Measurements from ENCODE around the gene TMEM86B. TPM values are rescaled to one million over a fixed set of nuclear protein-coding genes. Genes with fewer than 3 reads are reported as not detected.

Gene TMEM86B
- total RNA-seq, 4 donors from 2014 or later: 1.8 to 7.9 (median 2.4) TPM; not detected in 1

DNA sequence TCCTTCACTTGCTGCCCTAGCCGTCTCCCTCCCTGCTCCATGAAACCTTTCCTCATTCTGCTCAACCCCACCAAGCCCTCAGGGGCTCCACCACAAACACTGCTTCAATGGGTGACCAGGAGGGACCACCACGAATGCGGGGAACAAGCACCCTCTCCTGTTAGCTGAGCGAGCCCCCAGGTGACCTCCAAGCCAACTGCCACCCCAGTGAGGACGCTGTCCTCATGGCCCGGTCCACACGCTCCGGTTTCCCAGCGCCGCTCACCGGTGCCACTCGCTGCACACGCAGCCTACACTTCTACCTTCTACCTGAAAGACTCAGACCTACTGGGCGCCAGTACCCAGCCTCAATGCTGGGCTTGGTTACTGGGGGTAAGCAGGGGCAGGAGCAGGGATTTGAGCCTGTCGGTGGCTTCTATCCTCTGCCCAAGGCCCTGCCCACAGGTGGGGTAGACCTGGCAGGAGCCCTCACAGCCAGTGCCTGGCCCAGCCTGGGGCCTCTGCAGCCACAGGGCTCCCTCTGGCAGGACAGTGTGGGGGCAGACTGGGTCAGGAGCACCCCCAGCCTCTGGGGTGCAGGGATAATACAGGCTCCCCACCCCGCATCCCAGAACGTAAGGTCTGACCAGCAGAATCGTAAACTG is 704 bp upstream of the TMEM86B start:
- Histone ChIP-seq H3K27me3 (no peaks in the 10 kb centered on the region), H3K36me3 (no peaks in the 10 kb centered on the region), H3K9me3 (no peaks in the 10 kb centered on the region), H3K4me1 (no peaks in the 10 kb centered on the region), H3K27ac (no peak overlapping the region), H3K4me3 (no peak overlapping the region)
- no peak for DNase-seq
- TF ChIP-seq, protein P1, sequence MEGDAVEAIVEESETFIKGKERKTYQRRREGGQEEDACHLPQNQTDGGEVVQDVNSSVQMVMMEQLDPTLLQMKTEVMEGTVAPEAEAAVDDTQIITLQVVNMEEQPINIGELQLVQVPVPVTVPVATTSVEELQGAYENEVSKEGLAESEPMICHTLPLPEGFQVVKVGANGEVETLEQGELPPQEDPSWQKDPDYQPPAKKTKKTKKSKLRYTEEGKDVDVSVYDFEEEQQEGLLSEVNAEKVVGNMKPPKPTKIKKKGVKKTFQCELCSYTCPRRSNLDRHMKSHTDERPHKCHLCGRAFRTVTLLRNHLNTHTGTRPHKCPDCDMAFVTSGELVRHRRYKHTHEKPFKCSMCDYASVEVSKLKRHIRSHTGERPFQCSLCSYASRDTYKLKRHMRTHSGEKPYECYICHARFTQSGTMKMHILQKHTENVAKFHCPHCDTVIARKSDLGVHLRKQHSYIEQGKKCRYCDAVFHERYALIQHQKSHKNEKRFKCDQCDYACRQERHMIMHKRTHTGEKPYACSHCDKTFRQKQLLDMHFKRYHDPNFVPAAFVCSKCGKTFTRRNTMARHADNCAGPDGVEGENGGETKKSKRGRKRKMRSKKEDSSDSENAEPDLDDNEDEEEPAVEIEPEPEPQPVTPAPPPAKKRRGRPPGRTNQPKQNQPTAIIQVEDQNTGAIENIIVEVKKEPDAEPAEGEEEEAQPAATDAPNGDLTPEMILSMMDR (IDR thresholded peaks at IDR 0.05): no peak
- TF ChIP-seq POLR2A (IDR thresholded peaks at IDR 0.05): no peak
- intact Hi-C loops (cut with DNase I; ENCODE audit: low total_unique reads): no loop called here

DNA sequence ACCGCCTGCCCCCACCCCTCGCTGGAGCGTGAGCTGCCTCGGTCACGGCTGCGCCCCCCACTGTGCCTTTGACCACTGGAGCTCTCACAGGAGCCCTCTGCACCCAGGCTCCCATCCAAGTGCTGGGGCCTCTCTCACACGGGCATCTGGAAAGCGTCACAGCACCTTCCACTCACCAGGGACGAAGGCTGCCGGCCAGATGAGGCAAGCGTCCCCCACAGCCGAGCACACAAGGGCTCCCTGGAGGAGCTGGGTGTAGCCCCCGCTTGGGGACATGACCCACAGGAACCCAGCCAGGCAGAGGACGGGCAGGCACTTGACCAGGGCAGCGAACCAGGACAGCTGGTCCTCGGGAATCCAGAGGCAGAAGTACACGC is 560 bp downstream of the TMEM86B start:
- H3K27me3 ChIP-seq: no peaks in the 10 kb centered on the region
- intact Hi-C loops (cut with DNase I; ENCODE audit: low total_unique reads): no loop called here
- TF ChIP-seq, protein P1 (IDR thresholded peaks at IDR 0.05): no peak
- TF ChIP-seq POLR2A (IDR thresholded peaks at IDR 0.05): no peak
- no peaks in the 10 kb centered on the region for H3K36me3 ChIP-seq
- DNase-seq: no peak
- H3K9me3 ChIP-seq: no peaks in the 10 kb centered on the region
- H3K27ac ChIP-seq: no peak overlapping the region
- H3K4me1 ChIP-seq: no peaks in the 10 kb centered on the region
- no peak overlapping the region for H3K4me3 ChIP-seq

DNA sequence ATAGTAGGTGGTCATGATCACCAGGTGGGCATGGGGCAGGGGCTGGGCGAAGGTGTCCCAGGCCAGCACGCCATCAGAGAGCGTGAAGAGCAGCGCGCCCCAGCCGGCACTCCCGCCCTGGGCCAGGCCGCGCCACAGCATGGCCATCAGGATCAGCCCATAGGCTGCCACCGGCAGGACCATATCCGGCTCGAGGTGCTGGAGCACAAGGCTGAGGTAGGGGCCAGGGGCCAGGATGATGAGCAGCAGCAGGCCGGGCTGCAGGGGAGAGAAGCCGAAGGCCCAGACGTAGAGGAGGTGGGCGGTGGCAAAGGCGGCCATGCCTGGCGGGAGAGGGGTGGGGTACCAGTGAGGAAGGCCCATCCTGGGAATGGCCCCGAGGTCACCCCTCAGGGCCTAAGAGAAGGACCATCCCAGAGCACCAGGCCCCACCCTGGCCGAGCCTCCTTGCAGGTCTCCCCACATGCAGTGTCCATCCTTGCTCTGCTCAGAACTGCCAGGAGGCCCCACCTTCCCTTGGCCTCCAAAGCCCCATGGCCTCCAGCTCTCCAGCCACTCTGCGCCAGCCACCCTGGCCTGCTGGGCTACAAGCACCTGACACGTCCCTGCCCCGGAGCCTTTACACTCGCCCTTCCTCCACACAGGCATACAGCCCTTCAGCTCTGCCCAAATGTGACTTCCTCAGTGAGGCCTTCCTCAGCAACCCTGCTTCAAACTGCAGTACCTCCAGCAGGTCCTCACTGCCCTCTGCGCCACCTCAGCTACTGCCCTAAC is 1.1 kb downstream of the TMEM86B start:
- no peak overlapping the region for H3K27ac ChIP-seq

DNA sequence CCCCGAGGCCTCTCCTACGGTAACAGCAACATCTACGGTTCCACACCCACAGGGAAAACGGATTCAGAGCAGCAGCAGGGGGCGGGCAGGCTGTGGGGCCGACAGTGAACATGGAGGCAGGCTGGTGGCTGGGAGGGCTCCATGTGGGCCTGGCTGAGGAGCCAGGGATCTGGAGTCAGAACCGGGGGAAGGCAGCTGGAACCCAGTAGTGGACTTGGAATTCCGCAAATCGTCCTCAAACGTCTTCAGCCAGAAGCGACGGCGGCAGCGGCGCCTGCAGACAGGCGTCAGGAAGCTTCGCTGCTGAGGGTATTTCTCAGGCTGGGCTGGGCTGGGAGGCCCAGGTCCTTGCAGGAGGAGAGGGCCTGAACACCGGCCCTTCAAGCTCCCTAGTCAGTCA is 1.8 kb downstream of the TMEM86B start:
- intact Hi-C loops (cut with DNase I; ENCODE audit: low total_unique reads): no loop called here
- Histone ChIP-seq H3K9me3 (no peaks in the 10 kb centered on the region), H3K36me3 (no peaks in the 10 kb centered on the region), H3K4me1 (no peaks in the 10 kb centered on the region), H3K27ac (no peak overlapping the region), H3K4me3 (no peak overlapping the region), H3K27me3 (no peaks in the 10 kb centered on the region)
- no peak for TF ChIP-seq POLR2A (IDR thresholded peaks at IDR 0.05)
- TF ChIP-seq, protein P1 (IDR thresholded peaks at IDR 0.05): no peak
- no peak for DNase-seq

More for the DNA sequence above, 1.1 kb downstream of the TMEM86B start:
- TF ChIP-seq, protein P1 (IDR thresholded peaks at IDR 0.05): no peak
- no peak for TF ChIP-seq POLR2A (IDR thresholded peaks at IDR 0.05)
- intact Hi-C loops (cut with DNase I; ENCODE audit: low total_unique reads): no loop called here
- H3K36me3 ChIP-seq: no peaks in the 10 kb centered on the region
- no peaks in the 10 kb centered on the region for H3K9me3 ChIP-seq
- DNase-seq: no peak
- H3K27me3 ChIP-seq: no peaks in the 10 kb centered on the region
- no peak overlapping the region for H3K4me3 ChIP-seq
- H3K4me1 ChIP-seq: no peaks in the 10 kb centered on the region

DNA sequence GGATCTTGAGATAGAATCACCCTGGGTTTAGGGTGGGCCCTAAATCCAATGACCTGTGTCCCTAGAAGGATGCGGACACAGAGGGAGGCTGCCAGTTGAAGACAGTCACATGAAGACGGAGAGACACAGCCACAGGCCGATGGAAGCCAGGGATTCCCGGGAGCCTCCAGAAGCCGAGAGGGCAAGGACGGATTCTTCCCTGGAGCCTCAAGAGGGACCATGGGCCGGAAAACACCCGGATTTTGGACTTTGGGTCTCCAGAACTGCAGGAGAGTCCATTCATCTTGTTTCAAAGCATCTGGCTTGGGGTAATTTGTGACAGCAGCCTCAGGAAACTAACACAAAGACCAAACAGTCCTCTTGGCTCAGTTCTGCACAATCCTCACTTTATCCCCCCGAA is 2.3 kb downstream of the TMEM86B start:
- no peaks in the 10 kb centered on the region for H3K27me3 ChIP-seq
- H3K27ac ChIP-seq: no peak overlapping the region
- no peak for DNase-seq
- TF ChIP-seq, protein P1 (IDR thresholded peaks at IDR 0.05): no peak
- TF ChIP-seq POLR2A (IDR thresholded peaks at IDR 0.05): no peak
- H3K9me3 ChIP-seq: no peaks in the 10 kb centered on the region
- no peaks in the 10 kb centered on the region for H3K4me1 ChIP-seq
- no peaks in the 10 kb centered on the region for H3K36me3 ChIP-seq
- no peak overlapping the region for H3K4me3 ChIP-seq
- intact Hi-C loops (cut with DNase I; ENCODE audit: low total_unique reads): no loop called here

Data from uterus (tissue), 4 donors.